ENCODE results near the gene OR8A1.

GRCh38 chr11:124582565-124582964 is 12.8 kb downstream of the OR8A1 start:
- no peak for TF ChIP-seq CTCF (conservative IDR thresholded peaks at IDR 0.05)
- no peak for TF ChIP-seq ZFX (IDR thresholded peaks at IDR 0.05)
